Mammary epithelial cell (primary cell): ENCODE results near the gene YAE1.

Experiments used
- EZH2 ChIP-seq: IDR thresholded peaks from 2 replicates; pipeline ENCODE4 v1.6.1; 2012; ENCODE audit warnings: low read length, inconsistent platforms, borderline replicate concordance
- TF ChIP-seq, protein P1 (sequence below), 2 donors: IDR thresholded peaks in 1 of 2; conservative IDR thresholded peaks in 1 of 2; 2 replicates each; pipeline ENCODE4 v1.5.1; 2011 to 2012; ENCODE audit warnings: inconsistent platforms in 2 of 2, low read length in 2 of 2, mild to moderate bottlenecking in 2 of 2, control low read depth in 1 of 2, low read depth in 1 of 2; ENCODE audit not compliant: insufficient read depth in 1 of 2; ENCODE audit errors: extremely low read depth in 1 of 2

DNA sequence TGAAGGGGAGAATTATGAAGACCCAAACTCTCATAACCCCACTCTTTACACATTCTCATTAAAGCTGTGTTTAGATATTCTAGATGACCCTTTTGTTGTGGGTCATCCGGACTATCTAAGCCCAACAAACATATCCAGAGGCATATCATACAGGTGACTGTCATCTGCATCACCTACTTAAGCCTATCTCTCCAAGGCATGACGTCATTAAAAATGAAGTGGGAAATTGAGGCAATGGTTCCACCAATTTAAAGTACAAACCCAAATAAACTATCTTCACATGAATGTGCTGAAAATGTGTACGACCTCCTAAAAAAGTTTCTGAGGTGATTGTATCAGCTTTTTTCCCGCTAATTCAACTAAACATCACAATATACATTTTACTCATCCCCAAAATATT, 52.7 kb downstream of the YAE1 start:
- TF ChIP-seq, protein P1, sequence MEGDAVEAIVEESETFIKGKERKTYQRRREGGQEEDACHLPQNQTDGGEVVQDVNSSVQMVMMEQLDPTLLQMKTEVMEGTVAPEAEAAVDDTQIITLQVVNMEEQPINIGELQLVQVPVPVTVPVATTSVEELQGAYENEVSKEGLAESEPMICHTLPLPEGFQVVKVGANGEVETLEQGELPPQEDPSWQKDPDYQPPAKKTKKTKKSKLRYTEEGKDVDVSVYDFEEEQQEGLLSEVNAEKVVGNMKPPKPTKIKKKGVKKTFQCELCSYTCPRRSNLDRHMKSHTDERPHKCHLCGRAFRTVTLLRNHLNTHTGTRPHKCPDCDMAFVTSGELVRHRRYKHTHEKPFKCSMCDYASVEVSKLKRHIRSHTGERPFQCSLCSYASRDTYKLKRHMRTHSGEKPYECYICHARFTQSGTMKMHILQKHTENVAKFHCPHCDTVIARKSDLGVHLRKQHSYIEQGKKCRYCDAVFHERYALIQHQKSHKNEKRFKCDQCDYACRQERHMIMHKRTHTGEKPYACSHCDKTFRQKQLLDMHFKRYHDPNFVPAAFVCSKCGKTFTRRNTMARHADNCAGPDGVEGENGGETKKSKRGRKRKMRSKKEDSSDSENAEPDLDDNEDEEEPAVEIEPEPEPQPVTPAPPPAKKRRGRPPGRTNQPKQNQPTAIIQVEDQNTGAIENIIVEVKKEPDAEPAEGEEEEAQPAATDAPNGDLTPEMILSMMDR (conservative IDR thresholded peaks at IDR 0.05 in 1 of 2, IDR thresholded peaks at IDR 0.05 in 1 of 2; ENCODE audit: extremely low read depth in 1 of 2, insufficient read depth in 1 of 2, low read depth in 1 of 2, low read length in 2 of 2): no peak
- TF ChIP-seq EZH2: no peak
